H1 (cell line): ENCODE data around the gene SNTG2.

Experiments used
- CREB1 ChIP-seq: IDR thresholded peaks from 2 replicates; pipeline ENCODE4 v1.6.1; 2012; ENCODE audit warnings: inconsistent platforms
- CTCF ChIP-seq, 3 experiments: IDR thresholded peaks; 1 replicate in 2 of 3; 2 replicates in 1 of 3; pipeline versions ENCODE4 v1.5.1 to v1.6.1; 2011; ENCODE audit warnings: low read length in 3 of 3, mild to moderate bottlenecking in 3 of 3, inconsistent platforms in 2 of 3, low read depth in 1 of 3, moderate library complexity in 1 of 3; ENCODE audit not compliant: insufficient read depth in 1 of 3; ENCODE audit errors: control extremely low read depth in 1 of 3
- EZH2 ChIP-seq: fragments of 200-600 bp; sonication (generic); IDR thresholded peaks from 2 replicates; pipeline ENCODE4 v1.7.1; 2012; ENCODE audit warnings: low read depth, mild to moderate bottlenecking, moderate library complexity, low read length, inconsistent platforms; ENCODE audit not compliant: severe bottlenecking
- POLR2A ChIP-seq, 2 experiments: IDR thresholded peaks; 1 replicate in 1 of 2; 2 replicates in 1 of 2; pipeline ENCODE4 v1.6.1; 2011; ENCODE audit warnings: low read depth in 2 of 2, low read length in 2 of 2, mild to moderate bottlenecking in 2 of 2; ENCODE audit errors: control extremely low read depth in 1 of 2
- POLR2AphosphoS5 ChIP-seq: IDR thresholded peaks from 2 replicates; pipeline ENCODE4 v1.6.1; 2011; ENCODE audit warnings: low read depth, low read length
- SIX5 ChIP-seq: IDR thresholded peaks from 2 replicates; pipeline ENCODE4 v1.6.1; 2011; ENCODE audit warnings: mild to moderate bottlenecking, low read depth, low read length

GRCh38 chr2:925711-926110, 24.9 kb upstream of the SNTG2 start:
- TF ChIP-seq CTCF (IDR thresholded peaks at IDR 0.05; ENCODE audit: control extremely low read depth in 1 of 3, insufficient read depth in 1 of 3, low read depth in 1 of 3, low read length in 3 of 3) (no peak), SIX5 (no peak), POLR2A (IDR thresholded peaks at IDR 0.05; ENCODE audit: control extremely low read depth in 1 of 2, low read depth in 2 of 2, low read length in 2 of 2) (no peak), EZH2 (no peak), CREB1 (no peak), POLR2AphosphoS5 (no peak)
